Body of pancreas (tissue), 4 donors: Measurements from ENCODE around the gene RELN. TPM values are rescaled to one million over a fixed set of nuclear protein-coding genes. Genes with fewer than 3 reads are reported as not detected.

Experiments used
- ATAC-seq: fragments of 150-250 bp; one replicate; pipeline ENCODE4 v1.9.1; 2016
- DNase-seq, 4 donors: peaks; one replicate each; pipeline ENCODE4 v3.0.0-alpha.2; 2019
- H3K27ac ChIP-seq, 4 donors: fragments of 200-600 bp; sonication (generic); 1 replicate in 3 of 4; 2 replicates in 1 of 4; pipeline versions ENCODE4 v1.5.1 to v1.6.1; 2016 to 2019; ENCODE audit warnings: mild to moderate bottlenecking in 1 of 4, mixed read lengths in 1 of 4, moderate library complexity in 1 of 4
- H3K27me3 ChIP-seq, 2 donors: fragments of 200-600 bp; sonication (generic); one replicate each; pipeline ENCODE4 v1.6.0; 2016; ENCODE audit warnings: mild to moderate bottlenecking in 1 of 2
- H3K36me3 ChIP-seq, 2 donors: fragments of 200-600 bp; sonication (generic); replicated peaks in 1 of 2; 2 replicates each; pipeline ENCODE4 v1.5.1; 2016; ENCODE audit warnings: low read depth in 2 of 2; ENCODE audit not compliant: insufficient read depth in 1 of 2
- H3K4me1 ChIP-seq: fragments of 200-600 bp; sonication (generic); one replicate; pipeline ENCODE4 v1.6.0; 2016
- H3K4me3 ChIP-seq, 2 donors: fragments of 200-600 bp; sonication (generic); 1 replicate in 1 of 2; 2 replicates in 1 of 2; pipeline ENCODE4 v1.5.1; 2016 to 2019
- H3K9me3 ChIP-seq, 3 donors: fragments of 200-600 bp; sonication (generic); 1 replicate in 2 of 3; 2 replicates in 1 of 3; pipeline ENCODE4 v1.5.1; 2016
- POLR2A ChIP-seq, 3 donors: fragments of 450-650 bp; IDR thresholded peaks; one replicate each; pipeline ENCODE4 v1.6.1; 2016; ENCODE audit warnings: antibody characterized with exemption in 3 of 3, mild to moderate bottlenecking in 2 of 3
- WGBS, 2 donors: methylation state at CpG; one replicate each; pipeline ENCODE4 v1.1.5; 2017; 5-methylcytosine and 5-hydroxymethylcytosine counted together
- intact Hi-C: fragments of 100-400 bp; cut with DNase I; formaldehyde crosslinking; loops from one replicate; pipeline ENCODE4 v1.15.1; 2023
- total RNA-seq, 2 donors: library from RNA; depleted of rRNA; stranded (reverse); fragments of >200 nt; gene quantifications; one replicate each; pipeline ENCODE4 v1.1.0, GENCODE V29; 2016
- TF ChIP-seq, protein P1 (sequence below), 7 experiments: fragments of 450-650 bp in 4 of 7; fragments of 200-600 bp in 3 of 7; sonication (generic) in 3 of 7; IDR thresholded peaks; one replicate each; pipeline ENCODE4 v1.5.1; 2016 to 2019; ENCODE audit warnings: antibody characterized with exemption in 7 of 7

RELN gene
- total RNA-seq, 2 donors from 2014 or later: 0.33 to 3.9 TPM

DNA sequence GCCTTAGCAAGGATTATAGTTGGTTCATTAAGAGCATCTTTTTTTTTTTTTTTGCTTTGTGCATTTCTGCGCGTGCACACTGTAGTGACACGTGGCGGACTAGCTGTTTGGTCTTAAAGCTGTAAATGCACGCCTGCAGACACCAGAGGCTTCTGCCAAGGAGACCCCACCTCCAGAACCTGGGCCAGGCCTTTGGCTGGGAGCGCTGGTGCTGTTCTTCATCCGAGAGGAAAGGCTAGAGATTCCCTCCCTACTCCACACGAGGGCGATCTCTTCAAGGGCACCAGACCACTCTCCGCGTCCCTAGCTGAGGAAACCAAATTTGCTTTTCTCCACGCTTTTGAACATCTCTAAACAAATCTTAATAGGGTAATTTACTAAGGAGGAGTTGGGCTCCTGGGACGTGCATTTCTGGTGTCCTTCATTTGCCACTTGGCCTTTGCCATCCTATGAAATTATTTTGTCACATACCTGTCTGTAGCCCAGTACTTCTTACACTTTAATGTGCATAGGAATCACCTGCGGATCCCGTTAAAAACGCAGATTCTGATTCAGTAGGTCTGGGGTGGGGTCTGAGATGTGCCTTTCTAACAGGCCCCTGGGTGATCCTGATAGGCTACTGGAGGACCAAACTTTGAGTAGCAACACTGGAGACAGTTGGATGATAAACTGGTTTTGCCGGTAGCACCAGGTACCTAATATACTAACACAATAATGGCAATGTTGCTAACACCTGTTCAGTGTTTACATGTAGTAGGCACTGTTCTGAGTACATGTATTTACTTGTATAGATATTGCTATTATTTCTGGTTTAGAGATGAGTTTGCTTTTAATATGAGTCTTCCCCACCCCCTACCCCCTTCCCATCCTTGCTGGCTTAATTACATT, 542.1 kb downstream of the RELN start:
- DNase-seq (peak; percentile 35 to 60 (median 48)), ATAC-seq (peak; percentile 62)
- intact Hi-C loops: no loop called here
- Histone ChIP-seq H3K27me3 (no peaks in the 10 kb centered on the region), H3K36me3 (no peaks in the 10 kb centered on the region), H3K4me3 (no peak overlapping the region), H3K4me1 (peaks cover 14% of the 10 kb centered on the region), H3K27ac (no peak overlapping the region), H3K9me3 (no peaks in the 10 kb centered on the region)
- no peak for TF ChIP-seq POLR2A (IDR thresholded peaks at IDR 0.05)
- TF ChIP-seq, protein P1, sequence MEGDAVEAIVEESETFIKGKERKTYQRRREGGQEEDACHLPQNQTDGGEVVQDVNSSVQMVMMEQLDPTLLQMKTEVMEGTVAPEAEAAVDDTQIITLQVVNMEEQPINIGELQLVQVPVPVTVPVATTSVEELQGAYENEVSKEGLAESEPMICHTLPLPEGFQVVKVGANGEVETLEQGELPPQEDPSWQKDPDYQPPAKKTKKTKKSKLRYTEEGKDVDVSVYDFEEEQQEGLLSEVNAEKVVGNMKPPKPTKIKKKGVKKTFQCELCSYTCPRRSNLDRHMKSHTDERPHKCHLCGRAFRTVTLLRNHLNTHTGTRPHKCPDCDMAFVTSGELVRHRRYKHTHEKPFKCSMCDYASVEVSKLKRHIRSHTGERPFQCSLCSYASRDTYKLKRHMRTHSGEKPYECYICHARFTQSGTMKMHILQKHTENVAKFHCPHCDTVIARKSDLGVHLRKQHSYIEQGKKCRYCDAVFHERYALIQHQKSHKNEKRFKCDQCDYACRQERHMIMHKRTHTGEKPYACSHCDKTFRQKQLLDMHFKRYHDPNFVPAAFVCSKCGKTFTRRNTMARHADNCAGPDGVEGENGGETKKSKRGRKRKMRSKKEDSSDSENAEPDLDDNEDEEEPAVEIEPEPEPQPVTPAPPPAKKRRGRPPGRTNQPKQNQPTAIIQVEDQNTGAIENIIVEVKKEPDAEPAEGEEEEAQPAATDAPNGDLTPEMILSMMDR (IDR thresholded peaks at IDR 0.05): peak; percentile 10 to 47 (median 39)
- 10 to 14% methylated on average over 17 of the region's 17 CpGs for WGBS, 2 donors

DNA sequence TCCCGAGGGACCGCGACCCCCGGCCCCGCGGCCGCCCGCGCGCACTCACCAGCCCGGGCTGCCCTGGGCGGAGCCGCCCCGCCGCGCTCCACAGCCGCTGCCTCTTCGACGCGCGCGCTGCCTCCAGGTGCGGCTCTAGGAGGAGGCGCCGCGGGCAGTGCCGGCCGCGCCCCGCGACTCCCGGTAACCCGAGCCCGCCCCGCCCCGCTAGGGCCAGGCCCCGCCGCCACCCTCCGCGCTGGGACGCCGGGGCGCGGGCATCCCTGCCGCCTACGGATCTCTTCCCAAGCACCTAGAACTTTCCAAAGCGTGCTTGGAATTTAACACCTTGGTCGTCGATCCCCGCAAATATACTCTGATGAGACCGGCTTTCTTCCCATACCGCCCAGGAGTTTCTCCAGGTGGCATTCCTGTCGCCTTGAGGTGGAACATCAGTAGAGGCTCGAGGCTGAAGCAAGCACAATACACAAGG, 543.4 kb downstream of the RELN start, which contains the start of gene SLC26A5:
TSS of gene SLC26A5 (minus strand) at position 159 of the 472 bp plus-strand sequence. CDS start 24,693 bp downstream, outside the sequence.
- Histone ChIP-seq H3K27me3 (no peaks in the 10 kb centered on the region), H3K36me3 (no peaks in the 10 kb centered on the region), H3K4me3 (no peak within 1 kb of the TSS), H3K9me3 (no peaks in the 10 kb centered on the region), H3K4me1 (peaks cover 14% of the 10 kb centered on the region), H3K27ac (no peak within 1 kb of the TSS)
- peak; percentile 84 for ATAC-seq
- peak; percentile 37 to 71 (median 45) for DNase-seq
- intact Hi-C loops: no loop called here
- TF ChIP-seq, protein P1 (IDR thresholded peaks at IDR 0.05): no peak
- no peak for TF ChIP-seq POLR2A (IDR thresholded peaks at IDR 0.05)
- 3 to 8% methylated on average over 21 to 54 of the region's 54 CpGs for WGBS, 2 donors

DNA sequence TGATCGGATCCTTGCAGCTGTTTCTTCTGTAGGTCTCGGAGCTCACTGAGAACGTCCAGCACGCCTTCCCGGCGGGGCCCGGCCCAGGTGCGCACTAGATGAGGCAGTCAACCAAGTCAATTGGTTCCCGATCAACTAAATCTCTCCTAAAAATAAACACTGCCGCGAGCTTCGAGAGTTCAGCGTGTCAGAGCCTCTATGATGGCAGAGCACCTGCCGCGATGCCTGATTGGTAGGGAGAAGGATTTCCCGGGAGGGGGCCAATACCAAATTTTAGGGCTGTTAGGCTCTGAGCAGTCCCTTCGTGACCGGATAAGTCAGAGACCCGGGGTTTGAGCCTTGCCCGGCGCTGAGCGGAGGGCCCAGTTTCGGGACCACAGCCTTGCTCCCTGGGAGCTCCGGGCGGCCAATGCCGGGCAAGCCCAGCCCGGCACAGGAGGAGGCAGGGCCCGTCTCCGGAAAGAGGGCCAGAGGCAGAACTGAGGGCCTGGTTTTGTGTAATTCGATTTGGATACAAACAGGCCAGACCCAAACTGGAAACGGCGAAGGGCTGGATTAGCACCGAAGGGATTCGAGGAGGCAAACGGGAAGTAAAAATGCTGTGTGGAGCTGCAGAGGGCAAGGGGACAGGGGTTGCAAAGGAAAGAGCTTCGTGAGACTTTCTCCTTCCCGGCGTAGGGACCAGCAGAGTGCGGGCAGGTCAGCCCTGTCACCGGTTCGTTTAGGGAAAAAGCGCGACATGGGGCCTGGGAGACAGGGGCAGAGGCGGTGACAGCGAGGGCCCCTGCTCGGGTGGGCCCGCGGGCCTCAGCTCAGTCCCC, 544.0 kb downstream of the RELN start:
- Histone ChIP-seq H3K4me3 (no peak overlapping the region), H3K36me3 (no peaks in the 10 kb centered on the region), H3K9me3 (no peaks in the 10 kb centered on the region), H3K27ac (no peak overlapping the region), H3K27me3 (no peaks in the 10 kb centered on the region), H3K4me1 (peaks cover 14% of the 10 kb centered on the region)
- 8% methylated on average over 45 to 48 of the region's 48 CpGs for WGBS, 2 donors
- TF ChIP-seq POLR2A (IDR thresholded peaks at IDR 0.05): no peak
- TF ChIP-seq, protein P1 (IDR thresholded peaks at IDR 0.05): no peak
- no peak for DNase-seq
- intact Hi-C loops: no loop called here
- ATAC-seq: peak; percentile 27

DNA sequence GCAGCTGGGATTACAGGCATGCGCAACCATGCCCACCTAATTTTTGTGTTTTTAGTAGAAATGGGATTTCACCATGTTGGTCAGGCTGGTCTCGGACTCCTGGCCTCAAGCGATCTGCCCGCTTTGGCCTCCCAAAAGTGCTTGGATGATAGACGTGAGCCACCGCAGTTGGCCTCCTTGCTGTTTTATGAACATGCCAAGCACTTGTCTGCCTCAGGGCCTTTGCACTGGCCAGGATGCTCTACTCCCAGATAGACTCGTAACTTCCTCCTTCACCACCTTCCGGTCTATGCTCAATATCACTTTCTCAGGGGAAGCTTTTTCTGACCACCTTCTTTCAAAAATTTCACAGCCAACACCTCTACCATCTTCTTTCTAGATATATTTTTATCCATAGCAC, 549.8 kb downstream of the RELN start:
- no peak for ATAC-seq
- intact Hi-C loops: no loop called here
- whole genome bisulfite sequencing, 2 donors: 89 to 91% methylated on average over 8 of the region's 8 CpGs
- Histone ChIP-seq H3K4me1 (no peaks in the 10 kb centered on the region), H3K9me3 (no peaks in the 10 kb centered on the region), H3K27me3 (no peaks in the 10 kb centered on the region), H3K36me3 (no peaks in the 10 kb centered on the region), H3K4me3 (no peak overlapping the region), H3K27ac (no peak overlapping the region)
- no peak for TF ChIP-seq POLR2A (IDR thresholded peaks at IDR 0.05)
- TF ChIP-seq, protein P1 (IDR thresholded peaks at IDR 0.05): no peak
- no peak for DNase-seq
